Measurements from ENCODE around the gene LRMDA.

Gene LRMDA

GRCh38 chr10:76169246-76169645 lies 737.8 kb downstream of the LRMDA start:
- no peak for TF ChIP-seq CTCF (IDR thresholded peaks at IDR 0.05; ENCODE audit: control extremely low read depth, extremely low read depth, low read depth, missing control alignments)

GRCh38 chr10:76172020-76172419 lies 740.6 kb downstream of the LRMDA start:
- POLR2A ChIA-PET, result no interaction called here
- no peak for TF ChIP-seq CTCF (IDR thresholded peaks at IDR 0.05; ENCODE audit: control extremely low read depth, extremely low read depth, low read depth, missing control alignments)
- no peak for DNase-seq (ENCODE audit: extremely low spot score)
- CTCF ChIA-PET, result no interaction called here

More at GRCh38 chr10:76169246-76169645, 737.8 kb downstream of the LRMDA start:
- CTCF ChIA-PET, result no interaction called here
- POLR2A ChIA-PET, result no interaction called here
- no peak for DNase-seq (ENCODE audit: extremely low spot score)

GRCh38 chr10:76175533-76176165 lies 744.2 kb downstream of the LRMDA start:
- TF ChIP-seq CTCF (IDR thresholded peaks at IDR 0.05; ENCODE audit: control extremely low read depth, extremely low read depth, low read depth, missing control alignments), result no peak
- ChIA-PET CTCF (interaction anchor here (0.9 kb wide), 1 partner anchor 35 kb away, joined by 3 read pairs; no protein-coding TSS in a partner anchor), POLR2A (no interaction called here)
- DNase-seq (ENCODE audit: extremely low spot score), result no peak

- DNase-seq (ENCODE audit: extremely low spot score), result no peak
- CTCF ChIA-PET, result interaction anchor here (0.9 kb wide), 1 partner anchor 36 kb away, joined by 3 read pairs; no protein-coding TSS in a partner anchor
- no peak for TF ChIP-seq CTCF (IDR thresholded peaks at IDR 0.05; ENCODE audit: control extremely low read depth, extremely low read depth, low read depth, missing control alignments)
- POLR2A ChIA-PET, result no interaction called here
These were observed 744.7 kb downstream of the LRMDA start for GRCh38 chr10:76176166-76176550.

- ChIA-PET CTCF (no interaction called here), POLR2A (no interaction called here)
- DNase-seq (ENCODE audit: extremely low spot score), result no peak
- no peak for TF ChIP-seq CTCF (IDR thresholded peaks at IDR 0.05; ENCODE audit: control extremely low read depth, extremely low read depth, low read depth, missing control alignments)
These were observed 746.5 kb downstream of the LRMDA start for GRCh38 chr10:76177936-76178335.

GRCh38 chr10:76178532-76179292 lies 747.3 kb downstream of the LRMDA start:
- DNase-seq (ENCODE audit: extremely low spot score), result no peak
- POLR2A ChIA-PET, result no interaction called here
- no peak for TF ChIP-seq CTCF (IDR thresholded peaks at IDR 0.05; ENCODE audit: control extremely low read depth, extremely low read depth, low read depth, missing control alignments)
- CTCF ChIA-PET, result no interaction called here

Data from GM10248 (cell line).